Measurements from ENCODE around the gene DPCD.

- TF ChIP-seq ZNF274 (IDR thresholded peaks at IDR 0.05; ENCODE audit: low read depth, low read length) (no peak), YY1 (IDR thresholded peaks at IDR 0.05; ENCODE audit: insufficient read depth, insufficient read length) (no peak)
Observed at GRCh38 chr10:101601541-101601940, 13.4 kb downstream of the DPCD start.

Data from NT2/D1 (cell line).